Stimulated activated naive CD8-positive, alpha-beta T cell treated with anti-CD3 and anti-CD28 coated beads, Interleukin-15, amount 100 ng/mL, for 72 hours (primary cell): ENCODE data around the gene CCL22.
"Not testable (repeated sequence)": the region's sequence is repeated elsewhere in the genome, so short reads cannot be mapped to it uniquely, and the experiment has no call there.

Experiments
- ATAC-seq: fragments of 150-1000 bp; cut with Tn5 transposase; 2 replicates; pipeline ENCODE4 v1.10.0; 2021; ENCODE audit warnings: mild to moderate bottlenecking, moderate library complexity
- DNase-seq, 2 donors: peaks; one replicate each; pipeline ENCODE4 v3.0.0; 2021 to 2022
- H3K27ac Mint-ChIP-seq, 2 donors: one replicate each; pipeline ENCODE4 v1.8.0; 2022; ENCODE audit warnings: mild to moderate bottlenecking in 2 of 2, mixed read lengths in 2 of 2, moderate library complexity in 2 of 2
- H3K27me3 Mint-ChIP-seq: one replicate; pipeline ENCODE4 v1.8.0; 2022; ENCODE audit warnings: mixed read lengths
- H3K4me1 Mint-ChIP-seq: one replicate; pipeline ENCODE4 v1.8.0; 2022; ENCODE audit warnings: mild to moderate bottlenecking, mixed read lengths
- H3K4me3 Mint-ChIP-seq, 2 donors: one replicate each; pipeline ENCODE4 v1.8.0; 2022; ENCODE audit warnings: mild to moderate bottlenecking in 2 of 2, mixed read lengths in 2 of 2, moderate library complexity in 1 of 2
- H3K9me3 Mint-ChIP-seq, 2 donors: one replicate each; pipeline ENCODE4 v1.8.0; 2022; ENCODE audit warnings: mixed read lengths in 2 of 2

Gene CCL22

DNA sequence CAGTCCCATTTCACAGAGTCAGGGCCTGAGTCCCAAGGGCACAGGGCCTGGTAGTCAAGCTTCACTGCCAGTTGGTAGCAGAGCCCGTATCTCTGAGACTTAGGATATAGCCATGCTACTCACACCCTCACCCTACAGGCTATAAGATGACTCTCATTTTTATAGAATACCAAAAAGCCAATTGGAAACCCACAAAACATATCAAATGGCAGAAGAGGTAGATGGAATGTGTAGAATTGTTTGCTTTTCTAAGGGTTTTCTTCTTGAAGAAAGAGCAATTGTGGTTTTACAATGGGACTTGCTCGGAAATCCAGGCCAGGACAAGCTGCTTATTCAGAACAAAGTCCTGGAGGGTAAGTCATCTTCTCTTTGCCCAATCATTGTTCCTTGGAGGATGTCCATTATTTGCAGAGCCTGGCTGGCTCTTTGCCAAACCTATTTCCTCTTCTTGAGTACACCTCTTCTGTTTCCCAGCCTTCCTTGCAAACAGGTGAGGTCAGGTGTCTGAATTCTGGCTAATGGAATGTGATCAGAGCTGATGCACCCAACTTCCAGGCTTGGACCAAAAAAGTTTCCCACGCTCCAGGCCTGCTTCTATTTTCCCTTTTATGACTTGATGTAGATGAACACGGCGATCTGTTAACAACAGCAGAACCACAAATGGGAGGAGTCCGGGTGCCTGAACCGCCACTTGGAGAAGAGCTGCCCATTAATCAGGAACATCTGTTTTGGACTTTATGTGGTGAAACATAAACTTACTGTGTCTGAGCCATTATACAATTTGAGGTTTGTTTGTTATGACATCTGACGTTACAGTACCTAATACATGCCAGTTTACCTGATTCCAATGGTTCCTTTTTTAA is 16.9 kb upstream of the CCL22 start:
- Mint-ChIP-seq H3K27ac (no peak overlapping the region), H3K9me3 (no peaks in the 10 kb centered on the region), H3K4me1 (peaks cover 47% of the 10 kb centered on the region), H3K4me3 (no peak overlapping the region), H3K27me3 (peaks cover 61% of the 10 kb centered on the region)
- ATAC-seq (no peak), DNase-seq (no peak)

DNA sequence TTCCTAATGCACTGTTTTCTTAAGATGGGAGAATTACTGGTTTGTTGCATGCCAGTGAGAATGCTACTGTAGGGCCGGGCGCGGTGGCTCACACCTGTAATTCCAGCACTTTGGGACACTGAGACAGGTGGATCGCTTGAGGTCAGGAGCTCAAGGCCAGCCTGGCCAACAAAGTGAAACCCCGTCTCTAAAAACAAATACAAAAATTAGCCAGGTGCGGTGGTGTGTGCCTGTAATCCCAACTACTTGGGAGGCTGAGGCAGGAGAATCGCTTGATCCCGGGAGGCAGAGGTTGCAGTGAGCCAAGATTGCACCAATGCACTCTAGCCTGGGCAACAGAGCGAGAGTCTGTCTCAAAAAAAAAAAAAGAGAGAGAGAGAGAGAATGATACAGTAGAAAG is 16.0 kb upstream of the CCL22 start:
- DNase-seq, ATAC-seq, H3K9me3 Mint-ChIP-seq, H3K4me3 Mint-ChIP-seq, H3K27ac Mint-ChIP-seq: not testable (repeated sequence)
- H3K27me3 Mint-ChIP-seq = peaks cover 70% of the 10 kb centered on the region
- H3K4me1 Mint-ChIP-seq = peaks cover 47% of the 10 kb centered on the region

GRCh38 chr16:57343221-57343620 is 15.4 kb upstream of the CCL22 start:
- peaks cover 47% of the 10 kb centered on the region for H3K4me1 Mint-ChIP-seq
- H3K9me3 Mint-ChIP-seq = no peaks in the 10 kb centered on the region
- peaks cover 75% of the 10 kb centered on the region for H3K27me3 Mint-ChIP-seq
- no peak for DNase-seq
- no peak overlapping the region for H3K27ac Mint-ChIP-seq
- H3K4me3 Mint-ChIP-seq = no peak overlapping the region
- no peak for ATAC-seq

- not testable (repeated sequence) for ATAC-seq, DNase-seq, H3K27ac Mint-ChIP-seq, H3K4me3 Mint-ChIP-seq, H3K9me3 Mint-ChIP-seq
- Mint-ChIP-seq H3K4me1 (peaks cover 48% of the 10 kb centered on the region), H3K27me3 (peaks cover 75% of the 10 kb centered on the region)
Observed at GRCh38 chr16:57344094-57344493, 14.5 kb upstream of the CCL22 start.

- Mint-ChIP-seq H3K4me1 (peaks cover 48% of the 10 kb centered on the region), H3K27me3 (peaks cover 82% of the 10 kb centered on the region), H3K9me3 (no peaks in the 10 kb centered on the region), H3K4me3 (no peak overlapping the region), H3K27ac (no peak overlapping the region)
- no peak for DNase-seq
- no peak for ATAC-seq
Observed at GRCh38 chr16:57345021-57345420, 13.6 kb upstream of the CCL22 start.

DNA sequence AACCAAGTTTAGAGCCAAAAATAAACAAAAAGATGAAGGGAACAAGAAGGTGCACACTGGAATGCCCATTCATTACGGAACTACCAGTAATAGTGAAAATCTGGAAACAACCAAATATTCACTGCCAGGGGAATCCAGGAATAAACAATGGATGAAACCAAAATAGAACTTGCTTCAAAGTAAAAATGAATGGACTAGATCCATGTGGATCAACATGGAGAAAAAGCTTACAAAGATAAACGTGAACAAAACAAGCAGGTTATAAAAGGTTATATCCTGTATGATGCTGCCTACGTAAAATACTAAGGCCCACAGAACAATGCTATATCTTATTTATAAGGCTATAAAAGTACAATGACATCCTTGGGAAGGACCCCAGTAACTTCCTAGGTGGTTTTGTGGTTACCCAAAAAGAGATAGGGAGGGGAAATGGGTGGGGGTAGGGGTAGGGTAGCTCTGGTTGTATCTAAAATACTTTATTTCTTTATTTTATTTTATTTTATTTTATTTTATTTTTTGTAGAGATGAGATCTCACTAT is 12.8 kb upstream of the CCL22 start:
- no peak overlapping the region for H3K27ac Mint-ChIP-seq
- no peaks in the 10 kb centered on the region for H3K9me3 Mint-ChIP-seq
- H3K4me3 Mint-ChIP-seq = no peak overlapping the region
- H3K27me3 Mint-ChIP-seq = peaks cover 82% of the 10 kb centered on the region
- ATAC-seq (no peak), DNase-seq (no peak)
- peaks cover 44% of the 10 kb centered on the region for H3K4me1 Mint-ChIP-seq

DNA sequence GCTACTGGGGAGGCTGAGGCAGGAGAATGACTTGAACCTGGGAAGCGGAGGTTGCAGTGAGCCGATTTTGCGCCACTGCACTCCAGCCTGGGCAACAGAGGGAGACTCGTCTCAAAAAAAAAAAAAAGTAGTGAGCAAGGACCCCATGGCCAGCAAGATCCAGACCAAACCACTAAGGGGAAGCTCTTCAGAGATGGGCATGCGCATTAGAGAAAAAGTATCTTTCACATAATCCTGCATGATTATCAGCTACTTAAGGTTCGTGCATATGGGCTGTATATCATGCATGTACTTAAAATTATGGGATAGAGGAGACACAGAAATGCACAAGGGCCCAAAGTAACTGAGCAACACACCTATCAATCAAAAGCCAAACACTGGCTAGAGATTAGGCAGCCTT is 10.7 kb upstream of the CCL22 start:
- Mint-ChIP-seq H3K4me1 (peaks cover 31% of the 10 kb centered on the region), H3K27me3 (peaks cover 61% of the 10 kb centered on the region), H3K27ac (no peak overlapping the region), H3K4me3 (no peak overlapping the region), H3K9me3 (no peaks in the 10 kb centered on the region)
- DNase-seq (no peak), ATAC-seq (no peak)

DNA sequence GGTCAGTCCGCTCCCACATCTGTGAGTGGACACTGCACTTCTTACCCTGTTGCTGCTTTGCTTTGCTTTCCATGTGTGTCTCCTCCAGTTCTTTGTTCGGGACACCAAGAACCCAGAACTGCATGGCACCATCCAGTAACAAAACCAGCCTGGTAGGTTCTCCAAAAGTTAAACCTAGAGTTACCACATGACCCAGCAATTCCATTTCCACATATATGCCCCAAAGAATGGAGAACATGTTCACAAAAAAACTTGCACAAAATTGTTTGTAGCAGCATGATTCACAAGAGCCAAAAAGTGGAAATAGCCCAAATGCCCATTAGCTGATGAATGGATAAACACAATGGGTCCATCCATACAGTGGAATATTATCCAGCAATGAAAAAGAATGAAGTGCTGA is 10.3 kb upstream of the CCL22 start:
- Mint-ChIP-seq H3K27ac (no peak overlapping the region), H3K9me3 (no peaks in the 10 kb centered on the region), H3K4me3 (no peak overlapping the region), H3K4me1 (peaks cover 31% of the 10 kb centered on the region), H3K27me3 (peaks cover 56% of the 10 kb centered on the region)
- no peak for ATAC-seq
- DNase-seq = no peak

DNA sequence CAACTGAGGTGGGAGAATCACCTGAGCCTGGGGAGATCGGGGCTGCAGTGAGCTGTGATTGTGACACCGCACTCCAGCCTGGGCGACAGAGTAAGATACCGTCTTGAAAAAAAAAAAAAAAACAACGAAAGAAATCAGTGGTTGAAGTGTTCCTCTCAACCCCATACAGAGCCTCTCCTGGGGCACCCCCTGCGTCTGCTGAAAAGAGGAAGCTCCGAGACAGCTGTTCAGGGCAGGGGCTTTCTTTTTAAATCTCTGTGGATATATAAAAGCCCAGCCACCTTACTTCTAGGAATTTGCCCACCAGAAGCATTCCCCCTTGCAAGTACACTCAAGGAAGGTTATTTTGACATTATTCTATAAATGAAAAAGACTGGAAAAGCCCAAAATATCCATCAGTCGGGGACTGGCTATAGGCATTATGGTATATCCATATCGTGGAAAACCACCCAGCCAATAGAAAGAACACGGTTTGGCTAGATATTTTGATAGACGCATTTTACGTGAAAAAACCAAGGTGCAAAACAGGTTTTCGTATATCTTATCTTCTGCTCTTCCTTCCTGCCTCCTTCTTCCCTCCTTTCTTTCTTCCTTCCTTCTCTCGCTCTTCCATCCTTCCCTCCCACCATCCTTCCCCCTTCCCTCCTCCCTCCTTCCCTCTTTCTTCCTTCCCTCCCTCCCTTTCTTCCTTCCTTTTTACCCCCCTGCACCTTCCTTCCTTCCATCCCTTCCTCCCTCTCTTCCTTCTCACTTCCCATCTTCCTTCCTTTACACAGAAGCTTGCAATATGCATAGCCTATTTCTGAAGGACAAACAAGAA is 9.2 kb upstream of the CCL22 start:
- Mint-ChIP-seq H3K27ac (peak overlapping the region in 1 of 2 donors; percentile 50), H3K27me3 (peaks cover 48% of the 10 kb centered on the region), H3K4me1 (peaks cover 31% of the 10 kb centered on the region), H3K4me3 (peak overlapping the region; percentile 40 to 61), H3K9me3 (no peaks in the 10 kb centered on the region)
- ATAC-seq = peak; percentile 100
- DNase-seq = peak; percentile 30 to 53

DNA sequence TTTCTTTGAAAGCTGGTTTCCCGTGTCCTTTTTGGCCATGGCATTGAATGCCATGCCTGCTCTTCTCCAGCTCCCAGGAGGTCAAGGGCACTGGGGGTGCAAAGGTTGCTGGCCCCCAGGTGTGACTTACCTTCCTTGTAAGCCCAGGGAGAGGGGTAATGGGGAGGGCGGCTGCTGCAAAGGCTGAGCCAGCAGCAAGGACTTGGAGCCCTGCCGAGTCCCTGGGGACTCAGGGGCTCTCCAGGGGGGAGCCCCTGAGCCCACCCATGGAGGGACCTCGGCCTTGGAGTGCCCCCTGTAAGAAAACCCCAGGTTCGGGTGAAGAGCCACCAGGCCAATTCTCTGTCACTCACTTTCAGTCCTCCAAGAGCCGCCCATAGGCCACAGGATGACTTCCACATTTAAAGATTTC is 5.9 kb upstream of the CCL22 start:
- no peak overlapping the region for H3K4me3 Mint-ChIP-seq
- ATAC-seq (no peak), DNase-seq (no peak)
- peaks cover 35% of the 10 kb centered on the region for H3K27me3 Mint-ChIP-seq
- H3K27ac Mint-ChIP-seq = no peak overlapping the region
- H3K4me1 Mint-ChIP-seq = peaks cover 25% of the 10 kb centered on the region
- no peaks in the 10 kb centered on the region for H3K9me3 Mint-ChIP-seq

GRCh38 chr16:57354311-57354710 is 4.3 kb upstream of the CCL22 start:
- Mint-ChIP-seq H3K4me1 (peaks cover 29% of the 10 kb centered on the region), H3K4me3 (no peak overlapping the region), H3K27me3 (peaks cover 19% of the 10 kb centered on the region), H3K27ac (no peak overlapping the region), H3K9me3 (no peaks in the 10 kb centered on the region)
- no peak for DNase-seq
- no peak for ATAC-seq

DNA sequence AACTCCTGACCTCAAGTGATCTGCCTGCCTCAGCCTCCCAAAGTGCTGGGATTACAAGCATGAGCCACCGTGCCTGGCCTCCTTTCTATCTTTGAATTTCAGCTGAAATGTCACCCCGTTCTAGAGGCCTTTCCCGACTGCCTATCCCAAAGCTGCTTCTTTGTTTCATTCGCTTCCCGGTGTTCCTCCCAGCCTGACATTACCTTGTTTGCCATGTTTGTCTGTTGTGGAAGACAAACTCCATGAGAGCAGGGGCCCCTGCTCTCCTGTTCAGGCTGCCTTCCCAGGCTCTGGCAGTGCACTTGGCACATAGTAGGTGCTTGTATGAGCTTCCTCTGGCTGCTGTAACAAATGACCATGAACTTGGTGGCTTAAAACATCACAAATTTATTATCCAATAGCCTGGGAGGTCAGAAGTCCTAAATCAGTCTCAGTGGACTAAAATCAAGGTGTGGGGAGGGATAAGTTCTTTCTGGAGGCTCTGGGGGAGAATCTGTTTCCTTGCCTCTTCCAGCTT is 2.6 kb upstream of the CCL22 start:
- DNase-seq (no peak), ATAC-seq (no peak)
- Mint-ChIP-seq H3K4me1 (peaks cover 18% of the 10 kb centered on the region), H3K4me3 (no peak overlapping the region), H3K27ac (no peak overlapping the region), H3K27me3 (peaks cover 8% of the 10 kb centered on the region), H3K9me3 (no peaks in the 10 kb centered on the region)

GRCh38 chr16:57356547-57356946 is 2.0 kb upstream of the CCL22 start:
- Mint-ChIP-seq H3K27me3 (peaks cover 8% of the 10 kb centered on the region), H3K9me3 (no peaks in the 10 kb centered on the region), H3K4me1 (peaks cover 18% of the 10 kb centered on the region), H3K4me3 (no peak overlapping the region), H3K27ac (no peak overlapping the region)
- ATAC-seq = no peak
- DNase-seq = no peak

DNA sequence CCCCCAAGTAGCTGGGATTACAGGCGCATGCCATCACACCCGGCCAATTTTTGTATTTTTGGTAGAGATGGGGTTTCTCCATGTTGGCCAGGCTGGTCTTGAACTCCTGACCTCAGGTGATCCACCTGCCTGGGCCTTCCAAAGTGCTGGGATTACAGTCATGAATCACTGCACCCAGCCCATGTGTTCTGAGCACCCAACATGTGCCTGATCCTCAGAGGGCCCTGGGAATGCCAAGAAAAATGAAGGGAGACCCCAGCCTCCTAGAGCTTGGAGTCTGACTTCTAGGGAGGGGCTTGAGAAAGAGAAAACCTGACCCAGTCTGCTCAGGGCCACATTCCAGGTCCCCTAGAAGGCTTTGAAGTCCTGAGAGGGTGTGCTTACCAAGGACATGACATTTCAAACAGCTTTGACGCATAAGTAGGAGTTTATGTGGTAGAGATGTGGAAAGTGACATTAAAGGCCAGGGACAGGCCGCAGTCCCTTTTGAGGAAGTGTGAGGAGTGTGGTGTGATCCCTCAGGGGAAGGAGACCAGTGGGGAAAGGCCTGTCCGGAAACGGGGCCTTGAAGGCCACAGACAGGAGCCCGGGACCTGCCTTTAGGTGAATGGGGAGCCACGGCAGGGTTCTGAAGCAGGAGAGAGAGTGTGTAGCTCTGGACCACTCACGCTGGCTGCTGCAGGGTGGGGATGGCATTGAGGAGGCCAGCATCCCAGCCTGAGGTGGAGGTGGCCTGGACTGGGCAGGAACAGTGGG is 1.1 kb upstream of the CCL22 start:
- peaks cover 18% of the 10 kb centered on the region for H3K4me1 Mint-ChIP-seq
- H3K27ac Mint-ChIP-seq = no peak overlapping the region
- peak overlapping the region; percentile 6 to 40 for H3K4me3 Mint-ChIP-seq
- peaks cover 8% of the 10 kb centered on the region for H3K27me3 Mint-ChIP-seq
- ATAC-seq (peak; percentile 33), DNase-seq (no peak)
- H3K9me3 Mint-ChIP-seq = no peaks in the 10 kb centered on the region

- DNase-seq = no peak
- ATAC-seq = no peak
- Mint-ChIP-seq H3K4me3 (peak overlapping the region; percentile 6 to 40), H3K4me1 (peaks cover 18% of the 10 kb centered on the region), H3K27me3 (peaks cover 8% of the 10 kb centered on the region), H3K27ac (no peak overlapping the region), H3K9me3 (no peaks in the 10 kb centered on the region)
Observed at GRCh38 chr16:57358086-57358420, 530 bp upstream of the CCL22 start.
